Bronchial epithelial cell (primary cell): ENCODE data around the gene CTSA. TPM values are rescaled to one million over a fixed set of nuclear protein-coding genes. Genes with fewer than 3 reads are reported as not detected.

ENCODE experiments used
- DNase-seq: peaks from one replicate; pipeline ENCODE4 v3.0.0-alpha.2; 2010; ENCODE audit warnings: low read depth
- FAIRE-seq: peaks from 2 replicates; lab custom pipeline; 2011; peaks lifted over from hg19 to GRCh38; lab: Jason Lieb, UNC
- H3K27me3 ChIP-seq: 2 replicates; pipeline ENCODE4 v1.5.1; 2011; ENCODE audit warnings: low read length; ENCODE audit not compliant: control insufficient read depth, insufficient read depth
- H3K36me3 ChIP-seq: 2 replicates; pipeline ENCODE4 v1.5.1; 2011; ENCODE audit warnings: low read length; ENCODE audit not compliant: control insufficient read depth, insufficient read depth
- H3K4me3 ChIP-seq: 2 replicates; pipeline ENCODE4 v1.5.1; 2011; ENCODE audit warnings: mild to moderate bottlenecking, low read depth, low read length, control low read depth
- total RNA-seq: library from RNA; depleted of rRNA; stranded (reverse); fragments of >200 nt; gene quantifications from 2 replicates; pipeline ENCODE4 v1.2.1, GENCODE V29; 2014
- TF ChIP-seq, protein P1 (sequence below): IDR thresholded peaks from 2 replicates; pipeline ENCODE4 v1.5.1; 2011; ENCODE audit warnings: mild to moderate bottlenecking, moderate library complexity, low read length, control low read depth, inconsistent platforms; ENCODE audit not compliant: insufficient read depth, severe bottlenecking

CTSA gene
- total RNA-seq, 1 donor from 2014 or later: 16.8 TPM

DNA sequence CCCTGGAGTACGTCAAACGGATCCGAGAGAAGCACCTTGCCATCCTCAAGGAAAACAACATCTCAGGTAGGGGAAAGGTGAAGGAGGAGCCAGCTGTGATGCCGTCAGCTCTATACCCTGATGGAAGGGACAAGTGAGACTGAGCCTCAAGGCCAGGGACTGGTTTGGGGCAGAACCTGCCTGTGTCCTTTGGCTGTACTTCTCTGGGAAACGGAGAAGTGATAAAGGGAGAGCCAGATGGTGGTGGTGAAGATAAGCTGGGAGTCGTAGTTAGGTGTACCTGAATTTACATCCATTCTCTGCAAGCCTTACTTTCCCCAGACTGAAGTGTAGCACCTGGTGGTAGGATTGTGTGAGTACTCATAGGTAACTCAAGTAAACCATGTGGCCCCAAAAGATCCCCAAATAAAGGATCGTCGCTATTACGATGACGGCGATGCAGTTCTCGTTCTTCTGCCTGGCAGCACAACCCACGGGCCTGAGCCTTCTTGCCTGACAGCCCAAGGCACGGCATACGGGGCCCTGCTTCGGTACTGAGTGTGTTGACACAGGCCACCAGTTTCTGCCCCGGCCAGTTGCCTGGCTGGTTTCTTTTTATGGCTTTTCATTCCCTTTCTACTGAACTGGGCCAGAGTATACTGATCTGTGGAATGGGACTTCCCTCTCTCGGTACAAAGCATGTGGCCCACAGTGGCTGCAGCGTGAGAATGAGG is 54.0 kb downstream of the CTSA start:
- DNase-seq (no peak), FAIRE-seq (no peak)
- TF ChIP-seq, protein P1, sequence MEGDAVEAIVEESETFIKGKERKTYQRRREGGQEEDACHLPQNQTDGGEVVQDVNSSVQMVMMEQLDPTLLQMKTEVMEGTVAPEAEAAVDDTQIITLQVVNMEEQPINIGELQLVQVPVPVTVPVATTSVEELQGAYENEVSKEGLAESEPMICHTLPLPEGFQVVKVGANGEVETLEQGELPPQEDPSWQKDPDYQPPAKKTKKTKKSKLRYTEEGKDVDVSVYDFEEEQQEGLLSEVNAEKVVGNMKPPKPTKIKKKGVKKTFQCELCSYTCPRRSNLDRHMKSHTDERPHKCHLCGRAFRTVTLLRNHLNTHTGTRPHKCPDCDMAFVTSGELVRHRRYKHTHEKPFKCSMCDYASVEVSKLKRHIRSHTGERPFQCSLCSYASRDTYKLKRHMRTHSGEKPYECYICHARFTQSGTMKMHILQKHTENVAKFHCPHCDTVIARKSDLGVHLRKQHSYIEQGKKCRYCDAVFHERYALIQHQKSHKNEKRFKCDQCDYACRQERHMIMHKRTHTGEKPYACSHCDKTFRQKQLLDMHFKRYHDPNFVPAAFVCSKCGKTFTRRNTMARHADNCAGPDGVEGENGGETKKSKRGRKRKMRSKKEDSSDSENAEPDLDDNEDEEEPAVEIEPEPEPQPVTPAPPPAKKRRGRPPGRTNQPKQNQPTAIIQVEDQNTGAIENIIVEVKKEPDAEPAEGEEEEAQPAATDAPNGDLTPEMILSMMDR: peak; percentile 20
- Histone ChIP-seq H3K4me3 (no peak overlapping the region), H3K36me3 (peaks cover 44% of the 10 kb centered on the region), H3K27me3 (no peaks in the 10 kb centered on the region)

DNA sequence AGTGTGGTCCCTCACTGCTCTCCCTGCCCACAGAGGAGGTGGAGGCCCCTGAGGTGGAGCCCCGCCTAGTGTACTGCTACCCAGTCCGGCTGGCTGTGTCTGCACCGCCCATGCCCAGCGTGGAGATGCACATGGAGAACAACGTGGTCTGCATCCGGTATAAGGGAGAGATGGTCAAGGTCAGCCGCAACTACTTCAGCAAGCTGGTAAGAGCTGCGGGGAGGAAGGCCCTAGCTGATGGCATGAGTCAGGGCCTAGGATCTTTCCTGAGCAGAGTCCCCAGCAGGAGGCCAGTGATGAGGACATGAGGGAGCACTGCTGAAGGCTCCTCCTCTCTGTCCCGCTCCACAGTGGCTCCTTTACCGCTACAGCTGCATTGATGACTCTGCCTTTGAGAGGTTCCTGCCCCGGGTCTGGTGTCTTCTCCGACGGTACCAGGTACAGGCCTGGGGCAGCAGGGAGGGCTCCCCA is 54.6 kb downstream of the CTSA start:
- FAIRE-seq (no peak), DNase-seq (no peak)
- peaks cover 45% of the 10 kb centered on the region for H3K36me3 ChIP-seq
- TF ChIP-seq, protein P1: no peak
- no peak overlapping the region for H3K4me3 ChIP-seq
- H3K27me3 ChIP-seq: no peaks in the 10 kb centered on the region

GRCh38 chr20:45946149-45946970 is 55.2 kb downstream of the CTSA start:
- Histone ChIP-seq H3K4me3 (no peak overlapping the region), H3K36me3 (peaks cover 41% of the 10 kb centered on the region), H3K27me3 (no peaks in the 10 kb centered on the region)
- DNase-seq: peak; percentile 32
- FAIRE-seq: no peak
- TF ChIP-seq, protein P1: no peak

GRCh38 chr20:45947110-45947866 is 56.2 kb downstream of the CTSA start:
- Histone ChIP-seq H3K4me3 (no peak overlapping the region), H3K27me3 (no peaks in the 10 kb centered on the region), H3K36me3 (peaks cover 49% of the 10 kb centered on the region)
- FAIRE-seq (no peak), DNase-seq (no peak)
- TF ChIP-seq, protein P1: no peak

DNA sequence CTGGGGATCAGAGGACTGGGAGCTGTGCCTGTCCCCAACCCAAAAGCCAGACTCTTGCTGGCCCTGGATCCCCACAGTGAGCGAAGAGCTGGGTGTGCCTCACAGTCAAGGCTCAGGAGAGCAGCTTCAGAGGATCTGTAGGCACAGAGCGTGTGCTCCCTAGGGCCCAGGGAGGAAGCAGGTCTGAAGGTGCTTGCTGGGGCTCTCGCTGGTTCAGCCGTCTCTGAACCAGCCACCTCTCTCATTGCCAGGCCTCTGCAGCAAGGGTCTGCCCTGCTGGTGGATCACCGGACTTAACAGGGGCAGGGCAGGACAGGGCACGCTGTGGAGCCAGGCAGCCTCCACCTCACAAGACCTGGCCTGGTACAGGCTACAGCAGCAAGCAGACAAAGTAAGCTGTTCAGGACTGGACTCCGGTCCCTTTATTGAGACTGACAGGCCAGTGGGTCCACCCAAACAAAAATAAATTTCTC is 57.2 kb downstream of the CTSA start:
- peaks cover 55% of the 10 kb centered on the region for H3K36me3 ChIP-seq
- no peak overlapping the region for H3K4me3 ChIP-seq
- DNase-seq (no peak), FAIRE-seq (no peak)
- TF ChIP-seq, protein P1: no peak
- no peaks in the 10 kb centered on the region for H3K27me3 ChIP-seq

Other genes starting within 250 kb of the CTSA start
- not detected in 2 replicates for gene WFDC11, start 221.1 kb upstream of the CTSA start, total RNA-seq
- gene WFDC13, start 189.3 kb upstream of the CTSA start, total RNA-seq: not detected in 2 replicates
- gene WFDC10B, start 186.3 kb upstream of the CTSA start, total RNA-seq: not detected in 2 replicates
- gene SPINT4, start 169.0 kb upstream of the CTSA start, total RNA-seq: not detected in 2 replicates
- gene WFDC3, start 99.5 kb upstream of the CTSA start, total RNA-seq: not detected in 2 replicates
- gene DNTTIP1, start 99.4 kb upstream of the CTSA start, total RNA-seq: 13.4 and 14.1 TPM in 2 replicates
- 0.26 and 1.8 TPM in 2 replicates for gene UBE2C, start 78.7 kb upstream of the CTSA start, total RNA-seq
- 0.38 TPM in 1 of 2 replicates, not detected in the other for gene TNNC2, start 64.0 kb upstream of the CTSA start, total RNA-seq
- 6.8 and 15.5 TPM in 2 replicates for gene SNX21, start 57.5 kb upstream of the CTSA start, total RNA-seq
- gene ACOT8, start 33.9 kb upstream of the CTSA start, total RNA-seq: 31.1 and 37.9 TPM in 2 replicates
- gene ZSWIM3, start 33.7 kb upstream of the CTSA start, total RNA-seq: 2.9 and 3.7 TPM in 2 replicates
- 1.3 and 2.8 TPM in 2 replicates for gene ZSWIM1, start 10.1 kb upstream of the CTSA start, total RNA-seq
- gene SPATA25, start 3.7 kb upstream of the CTSA start, total RNA-seq: 0.53 and 0.90 TPM in 2 replicates
- gene NEURL2, start 127 bp upstream of the CTSA start, total RNA-seq: 1.8 and 2.6 TPM in 2 replicates
- 26.9 and 37.4 TPM in 2 replicates for gene PLTP, start 20.8 kb downstream of the CTSA start, total RNA-seq
- gene PCIF1, start 43.3 kb downstream of the CTSA start, total RNA-seq: 4.6 and 6.3 TPM in 2 replicates
- 10.3 and 11.8 TPM in 2 replicates for gene ZNF335, start 80.9 kb downstream of the CTSA start, total RNA-seq
- gene MMP9, start 117.6 kb downstream of the CTSA start, total RNA-seq: 0.26 and 6.0 TPM in 2 replicates
- gene SLC12A5, start 137.9 kb downstream of the CTSA start, total RNA-seq: not detected in 2 replicates
- gene NCOA5, start 198.6 kb downstream of the CTSA start, total RNA-seq: 7.9 and 9.5 TPM in 2 replicates
- gene CD40, start 227.0 kb downstream of the CTSA start, total RNA-seq: 4.7 and 6.5 TPM in 2 replicates